GM10847 (cell line): ENCODE results near the gene FRMD5.

Experiments
- POLR2A ChIP-seq: IDR thresholded peaks from 2 replicates; pipeline ENCODE4 v1.6.1; 2011; ENCODE audit not compliant: insufficient read length; ENCODE audit errors: extremely low read depth

The FRMD5 gene

GRCh38 chr15:44177139-44177538 is 17.9 kb downstream of the FRMD5 start:
- TF ChIP-seq POLR2A, result no peak

GRCh38 chr15:44173813-44174212 is 21.3 kb downstream of the FRMD5 start:
- TF ChIP-seq POLR2A, result no peak

- no peak for TF ChIP-seq POLR2A
These were observed 31.7 kb downstream of the FRMD5 start for GRCh38 chr15:44163370-44163769.

GRCh38 chr15:44160796-44161195 is 34.3 kb downstream of the FRMD5 start:
- no peak for TF ChIP-seq POLR2A

GRCh38 chr15:44159492-44159891 is 35.6 kb downstream of the FRMD5 start:
- TF ChIP-seq POLR2A, result no peak

- TF ChIP-seq POLR2A, result no peak
These were observed 37.0 kb downstream of the FRMD5 start for GRCh38 chr15:44158111-44158510.

- TF ChIP-seq POLR2A, result no peak
These were observed 37.4 kb downstream of the FRMD5 start for GRCh38 chr15:44157679-44158078.

GRCh38 chr15:44153352-44153751 is 41.7 kb downstream of the FRMD5 start:
- no peak for TF ChIP-seq POLR2A

- no peak for TF ChIP-seq POLR2A
These were observed 45.8 kb downstream of the FRMD5 start for GRCh38 chr15:44149224-44149623.

GRCh38 chr15:44148580-44148979 is 46.5 kb downstream of the FRMD5 start:
- no peak for TF ChIP-seq POLR2A

- no peak for TF ChIP-seq POLR2A
These were observed 47.4 kb downstream of the FRMD5 start for GRCh38 chr15:44147636-44148035.

GRCh38 chr15:44145495-44145894 is 49.6 kb downstream of the FRMD5 start:
- TF ChIP-seq POLR2A, result no peak

- TF ChIP-seq POLR2A, result no peak
These were observed 50.1 kb downstream of the FRMD5 start for GRCh38 chr15:44144992-44145391.

GRCh38 chr15:44144184-44144583 is 50.9 kb downstream of the FRMD5 start:
- no peak for TF ChIP-seq POLR2A

- TF ChIP-seq POLR2A, result no peak
These were observed 57.3 kb downstream of the FRMD5 start for GRCh38 chr15:44137750-44138149.

- no peak for TF ChIP-seq POLR2A
These were observed 58.0 kb downstream of the FRMD5 start for GRCh38 chr15:44136991-44137477.

- no peak for TF ChIP-seq POLR2A
These were observed 63.0 kb downstream of the FRMD5 start for GRCh38 chr15:44132057-44132456.

- TF ChIP-seq POLR2A, result no peak
These were observed 64.3 kb downstream of the FRMD5 start for GRCh38 chr15:44130778-44131177.

GRCh38 chr15:44129911-44130310 is 65.2 kb downstream of the FRMD5 start:
- no peak for TF ChIP-seq POLR2A

GRCh38 chr15:44128443-44128842 is 66.6 kb downstream of the FRMD5 start:
- no peak for TF ChIP-seq POLR2A
